ENCODE measurements around the gene BRPF1. TPM values are rescaled to one million over a fixed set of nuclear protein-coding genes. Genes with fewer than 3 reads are reported as not detected.

Gene BRPF1
- total RNA-seq, 1 experiment from 2014 or later: 24.7 TPM

DNA sequence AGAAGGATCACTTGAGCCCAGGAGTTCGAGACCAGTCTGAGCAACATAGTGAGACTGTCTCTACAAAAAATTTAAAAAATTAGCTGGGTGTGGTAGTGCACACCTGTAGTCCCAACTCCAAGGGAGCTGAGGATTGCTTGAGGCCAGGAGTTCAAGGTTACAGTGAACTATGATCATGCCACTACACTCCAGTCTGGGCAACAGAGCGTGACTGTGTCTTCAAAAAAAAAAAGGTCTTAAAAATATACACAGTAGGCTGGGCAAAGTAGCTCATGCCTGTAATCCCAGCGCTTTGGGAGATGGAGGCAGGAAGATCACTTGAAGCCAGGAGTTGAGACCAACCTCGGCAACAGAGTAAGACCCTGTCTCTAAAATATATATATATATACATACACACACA lies 49.4 kb downstream of the BRPF1 start:
- no peak overlapping the region for H3K4me3 ChIP-seq (ENCODE audit: low read depth, low read length)
- no TSS peak for BruUV-seq (replicated peaks)
- ChIA-PET POLR2A (no interaction called here), CTCF (no interaction called here)
- Mint-ChIP-seq H3K4me3 (ENCODE audit: unreplicated experiment) (no peak overlapping the region), H3K36me3 (ENCODE audit: insufficient read depth, unreplicated experiment) (peaks cover 21% of the 10 kb centered on the region), H3K27me3 (ENCODE audit: insufficient read depth, unreplicated experiment) (no peaks in the 10 kb centered on the region), H3K27ac (ENCODE audit: unreplicated experiment) (no peak overlapping the region), H3K9me3 (ENCODE audit: unreplicated experiment) (no peaks in the 10 kb centered on the region), H3K4me1 (ENCODE audit: low read depth, unreplicated experiment) (no peaks in the 10 kb centered on the region)
- H3K9me3 ChIP-seq: no peaks in the 10 kb centered on the region
- H3K27me3 ChIP-seq (replicated peaks; ENCODE audit: control insufficient read depth, insufficient read depth, low read length): no peaks in the 10 kb centered on the region
- DNase-seq: no peak
- intact Hi-C loops (cut with micrococcal nuclease; ENCODE audit: unreplicated experiment): no loop called here
- no peaks in the 10 kb centered on the region; the same call in 1 of the 2 replicates for H3K36me3 ChIP-seq (ENCODE audit: control insufficient read depth, insufficient read depth, low read length)
- TF ChIP-seq, protein P1, sequence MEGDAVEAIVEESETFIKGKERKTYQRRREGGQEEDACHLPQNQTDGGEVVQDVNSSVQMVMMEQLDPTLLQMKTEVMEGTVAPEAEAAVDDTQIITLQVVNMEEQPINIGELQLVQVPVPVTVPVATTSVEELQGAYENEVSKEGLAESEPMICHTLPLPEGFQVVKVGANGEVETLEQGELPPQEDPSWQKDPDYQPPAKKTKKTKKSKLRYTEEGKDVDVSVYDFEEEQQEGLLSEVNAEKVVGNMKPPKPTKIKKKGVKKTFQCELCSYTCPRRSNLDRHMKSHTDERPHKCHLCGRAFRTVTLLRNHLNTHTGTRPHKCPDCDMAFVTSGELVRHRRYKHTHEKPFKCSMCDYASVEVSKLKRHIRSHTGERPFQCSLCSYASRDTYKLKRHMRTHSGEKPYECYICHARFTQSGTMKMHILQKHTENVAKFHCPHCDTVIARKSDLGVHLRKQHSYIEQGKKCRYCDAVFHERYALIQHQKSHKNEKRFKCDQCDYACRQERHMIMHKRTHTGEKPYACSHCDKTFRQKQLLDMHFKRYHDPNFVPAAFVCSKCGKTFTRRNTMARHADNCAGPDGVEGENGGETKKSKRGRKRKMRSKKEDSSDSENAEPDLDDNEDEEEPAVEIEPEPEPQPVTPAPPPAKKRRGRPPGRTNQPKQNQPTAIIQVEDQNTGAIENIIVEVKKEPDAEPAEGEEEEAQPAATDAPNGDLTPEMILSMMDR (IDR thresholded peaks at IDR 0.05; ENCODE audit: insufficient read depth in 1 of 2, low read depth in 1 of 2, low read length in 1 of 2, severe bottlenecking in 1 of 2, unreplicated experiment in 1 of 2): no peak
- no peaks in the 10 kb centered on the region for H3K4me1 ChIP-seq

DNA sequence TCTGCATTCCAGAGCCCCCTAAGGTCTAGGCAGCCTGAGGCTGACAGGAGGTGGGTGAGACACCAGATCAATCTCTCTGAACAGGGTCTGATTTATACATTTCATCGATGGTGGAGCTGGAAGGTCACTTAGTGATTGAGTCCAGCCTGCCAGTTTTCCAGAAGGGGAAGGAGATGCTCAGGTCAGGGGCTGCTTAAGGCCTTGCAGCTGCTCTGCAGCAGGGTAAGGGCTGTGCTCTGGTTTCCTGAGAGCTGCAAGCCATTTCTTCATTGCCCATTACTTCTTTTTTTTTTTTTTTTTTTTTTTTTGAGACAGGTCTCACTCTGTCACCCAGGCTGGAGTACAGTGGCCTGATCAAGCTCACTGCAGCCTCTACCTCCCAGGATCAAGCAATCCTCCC lies 50.0 kb downstream of the BRPF1 start:
- Mint-ChIP-seq H3K4me3 (ENCODE audit: unreplicated experiment) (no peak overlapping the region), H3K36me3 (ENCODE audit: insufficient read depth, unreplicated experiment) (peaks cover 26% of the 10 kb centered on the region), H3K4me1 (ENCODE audit: low read depth, unreplicated experiment) (no peaks in the 10 kb centered on the region), H3K27me3 (ENCODE audit: insufficient read depth, unreplicated experiment) (no peaks in the 10 kb centered on the region), H3K27ac (ENCODE audit: unreplicated experiment) (no peak overlapping the region), H3K9me3 (ENCODE audit: unreplicated experiment) (no peaks in the 10 kb centered on the region)
- Histone ChIP-seq H3K4me3 (ENCODE audit: low read depth, low read length) (no peak overlapping the region), H3K4me1 (no peaks in the 10 kb centered on the region), H3K27me3 (replicated peaks; ENCODE audit: control insufficient read depth, insufficient read depth, low read length) (no peaks in the 10 kb centered on the region), H3K36me3 (ENCODE audit: control insufficient read depth, insufficient read depth, low read length) (no peaks in the 10 kb centered on the region; the same call in 1 of the 2 replicates), H3K9me3 (no peaks in the 10 kb centered on the region)
- intact Hi-C loops (cut with micrococcal nuclease; ENCODE audit: unreplicated experiment): no loop called here
- POLR2A ChIA-PET: interaction anchor here (0.7 kb wide), 1 partner anchor 220 kb away, joined by 7 read pairs; no protein-coding TSS in a partner anchor
- TF ChIP-seq, protein P1 (IDR thresholded peaks at IDR 0.05; ENCODE audit: insufficient read depth in 1 of 2, low read depth in 1 of 2, low read length in 1 of 2, severe bottlenecking in 1 of 2, unreplicated experiment in 1 of 2): no peak
- CTCF ChIA-PET: interaction anchor here (0.6 to 2.4 kb wide), 2 partner anchors 12 to 186 kb away, joined by 3 to 5 read pairs; partner anchors contain the start of gene ARPC4
- BruUV-seq (replicated peaks): no TSS peak
- DNase-seq: no peak

DNA sequence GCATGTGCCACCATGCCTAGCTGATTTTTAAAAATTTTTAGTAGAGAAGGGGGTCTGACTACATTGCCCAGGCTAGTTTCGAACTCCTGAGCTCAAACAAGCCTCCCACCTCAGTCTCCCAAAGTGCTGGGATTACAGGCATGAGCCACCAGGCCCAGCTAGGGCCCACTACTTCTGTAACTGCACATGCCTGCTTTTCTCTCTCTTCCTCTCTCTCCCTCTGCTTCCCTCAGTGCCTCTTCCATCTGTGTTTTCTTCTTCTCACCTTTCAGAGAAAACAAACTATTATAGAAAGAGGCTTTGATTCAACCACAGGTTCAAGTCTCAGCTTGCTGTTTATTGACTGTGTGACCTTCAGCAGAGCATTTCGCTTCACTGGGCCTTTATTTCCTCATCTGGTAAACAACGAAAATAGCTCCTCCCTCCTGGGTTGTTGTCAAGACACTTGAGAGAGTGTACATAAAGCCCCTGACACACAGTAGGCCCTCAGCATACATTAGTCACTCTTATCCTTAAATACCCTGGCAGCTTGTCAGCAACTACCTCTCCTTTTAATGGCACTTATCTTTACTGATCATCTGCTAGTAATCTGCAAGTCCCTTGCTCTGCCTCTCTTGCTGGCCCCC lies 50.6 kb downstream of the BRPF1 start:
- Histone ChIP-seq H3K4me1 (no peaks in the 10 kb centered on the region), H3K9me3 (no peaks in the 10 kb centered on the region), H3K27me3 (replicated peaks; ENCODE audit: control insufficient read depth, insufficient read depth, low read length) (no peaks in the 10 kb centered on the region), H3K4me3 (ENCODE audit: low read depth, low read length) (no peak overlapping the region), H3K36me3 (ENCODE audit: control insufficient read depth, insufficient read depth, low read length) (no peaks in the 10 kb centered on the region; the same call in none of the 2 replicates)
- Mint-ChIP-seq H3K27ac (ENCODE audit: unreplicated experiment) (no peak overlapping the region), H3K27me3 (ENCODE audit: insufficient read depth, unreplicated experiment) (no peaks in the 10 kb centered on the region), H3K9me3 (ENCODE audit: unreplicated experiment) (no peaks in the 10 kb centered on the region), H3K36me3 (ENCODE audit: insufficient read depth, unreplicated experiment) (peaks cover 32% of the 10 kb centered on the region), H3K4me1 (ENCODE audit: low read depth, unreplicated experiment) (no peaks in the 10 kb centered on the region), H3K4me3 (ENCODE audit: unreplicated experiment) (no peak overlapping the region)
- intact Hi-C loops (cut with micrococcal nuclease; ENCODE audit: unreplicated experiment): no loop called here
- ChIA-PET CTCF (interaction anchor here (0.6 to 2.4 kb wide), 4 partner anchors 11 to 186 kb away, joined by 3 to 9 read pairs (median 4); partner anchors contain the start of gene ARPC4), POLR2A (interaction anchor here (0.7 to 1.1 kb wide), 2 partner anchors 11 to 221 kb away, joined by 5 to 7 read pairs; partner anchors contain the start of genes ARPC4 and TADA3)
- TF ChIP-seq, protein P1 (IDR thresholded peaks at IDR 0.05; ENCODE audit: insufficient read depth in 1 of 2, low read depth in 1 of 2, low read length in 1 of 2, severe bottlenecking in 1 of 2, unreplicated experiment in 1 of 2): no peak
- no peak for DNase-seq
- no TSS peak for BruUV-seq (replicated peaks)

Data from Caco-2 (cell line).